ENCODE measurements around the gene SPAAR. TPM values are rescaled to one million over a fixed set of nuclear protein-coding genes. Genes with fewer than 3 reads are reported as not detected.
A peak's percentile ranks its signal among the peaks of the same experiment; 100 is the strongest.

Gene SPAAR, protein sequence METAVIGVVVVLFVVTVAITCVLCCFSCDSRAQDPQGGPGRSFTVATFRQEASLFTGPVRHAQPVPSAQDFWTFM
- not detected for total RNA-seq (2021; ENCODE audit: unreplicated experiment)
- polyA plus RNA-seq (2012; ENCODE audit: insufficient read length): not detected
- not detected for Bru-seq, nascent RNA
- percentile 17 among the genes with signal in this experiment for BruChase-seq, experiment 1, labeled RNA remaining after a 2-hour chase
- percentile 15 among the genes with signal in this experiment for BruChase-seq, experiment 2, labeled RNA remaining after a 6-hour chase
- long read RNA-seq, partial matches to known transcripts: 0 of 1 reads
- long read RNA-seq, other reads (novel, unspliced or antisense): 0 of 1 reads

DNA sequence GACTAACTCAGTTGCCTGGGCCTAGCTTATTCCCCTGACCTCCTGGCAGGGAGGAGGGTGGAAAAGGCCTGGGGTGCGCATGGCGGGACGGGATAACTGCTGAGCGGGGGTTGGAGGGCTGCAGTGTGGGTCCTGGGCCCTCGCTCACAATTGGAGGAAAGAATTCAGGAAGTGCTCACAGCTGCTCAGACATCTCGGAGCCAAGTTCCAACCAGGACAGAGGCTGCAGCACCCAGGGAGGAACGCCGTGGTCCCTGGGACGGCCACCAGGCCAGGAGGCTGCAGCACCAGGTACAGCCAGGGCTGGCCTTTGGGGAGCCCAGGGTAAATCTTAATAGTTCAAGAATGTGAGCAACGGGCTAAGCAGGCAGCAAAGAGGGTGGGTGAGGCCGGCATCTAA is at the start of gene SPAAR:
Gene SPAAR, plus strand, starts transcription at position 217 of the 400 bp plus-strand sequence. CDS start 974 bp downstream, outside the sequence.
- no peaks in the 10 kb centered on the region for H3K27me3 ChIP-seq (ENCODE audit: control insufficient read depth, insufficient read depth, low read length)
- H3K4me3 ChIP-seq (ENCODE audit: low read depth in 2 of 2, low read length in 2 of 2): no peak within 1 kb of the TSS
- intact Hi-C loops (cut with micrococcal nuclease; ENCODE audit: unreplicated experiment) (no loop called here), in situ Hi-C loops (cut with HindIII; ENCODE audit: low pct_unique_long_range_greater_than_20kb, low sequenced_read_pairs) (no loop called here)
- peaks cover 64% of the 10 kb centered on the region for H3K4me1 ChIP-seq (ENCODE audit: control insufficient read depth, insufficient read depth, low read length)
- H3K27ac ChIP-seq (ENCODE audit: low read length): peak within 1 kb of the TSS; percentile 78
- H3K36me3 ChIP-seq (ENCODE audit: control insufficient read depth, insufficient read depth, low read length): no peaks in the 10 kb centered on the region
- ATAC-seq (no peak), DNase-seq (ENCODE audit: low read depth, low spot score) (no peak)
- POLR2A ChIA-PET: no interaction called here
- no peaks in the 10 kb centered on the region for H3K9me3 ChIP-seq (ENCODE audit: control insufficient read depth, insufficient read depth, low read depth, low read length)
- CTCF ChIA-PET: interaction anchor here (1.0 kb wide), 1 partner anchor 114 kb away, joined by 3 read pairs; no protein-coding TSS in a partner anchor
- BruUV-seq (replicated peaks): no TSS peak
- TF ChIP-seq POLR2AphosphoS5 (IDR thresholded peaks at IDR 0.05; ENCODE audit: low read depth, low read length): no peak
- TF ChIP-seq, protein P1, sequence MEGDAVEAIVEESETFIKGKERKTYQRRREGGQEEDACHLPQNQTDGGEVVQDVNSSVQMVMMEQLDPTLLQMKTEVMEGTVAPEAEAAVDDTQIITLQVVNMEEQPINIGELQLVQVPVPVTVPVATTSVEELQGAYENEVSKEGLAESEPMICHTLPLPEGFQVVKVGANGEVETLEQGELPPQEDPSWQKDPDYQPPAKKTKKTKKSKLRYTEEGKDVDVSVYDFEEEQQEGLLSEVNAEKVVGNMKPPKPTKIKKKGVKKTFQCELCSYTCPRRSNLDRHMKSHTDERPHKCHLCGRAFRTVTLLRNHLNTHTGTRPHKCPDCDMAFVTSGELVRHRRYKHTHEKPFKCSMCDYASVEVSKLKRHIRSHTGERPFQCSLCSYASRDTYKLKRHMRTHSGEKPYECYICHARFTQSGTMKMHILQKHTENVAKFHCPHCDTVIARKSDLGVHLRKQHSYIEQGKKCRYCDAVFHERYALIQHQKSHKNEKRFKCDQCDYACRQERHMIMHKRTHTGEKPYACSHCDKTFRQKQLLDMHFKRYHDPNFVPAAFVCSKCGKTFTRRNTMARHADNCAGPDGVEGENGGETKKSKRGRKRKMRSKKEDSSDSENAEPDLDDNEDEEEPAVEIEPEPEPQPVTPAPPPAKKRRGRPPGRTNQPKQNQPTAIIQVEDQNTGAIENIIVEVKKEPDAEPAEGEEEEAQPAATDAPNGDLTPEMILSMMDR (IDR thresholded peaks at IDR 0.05): no peak
- TF ChIP-seq, protein P2, sequence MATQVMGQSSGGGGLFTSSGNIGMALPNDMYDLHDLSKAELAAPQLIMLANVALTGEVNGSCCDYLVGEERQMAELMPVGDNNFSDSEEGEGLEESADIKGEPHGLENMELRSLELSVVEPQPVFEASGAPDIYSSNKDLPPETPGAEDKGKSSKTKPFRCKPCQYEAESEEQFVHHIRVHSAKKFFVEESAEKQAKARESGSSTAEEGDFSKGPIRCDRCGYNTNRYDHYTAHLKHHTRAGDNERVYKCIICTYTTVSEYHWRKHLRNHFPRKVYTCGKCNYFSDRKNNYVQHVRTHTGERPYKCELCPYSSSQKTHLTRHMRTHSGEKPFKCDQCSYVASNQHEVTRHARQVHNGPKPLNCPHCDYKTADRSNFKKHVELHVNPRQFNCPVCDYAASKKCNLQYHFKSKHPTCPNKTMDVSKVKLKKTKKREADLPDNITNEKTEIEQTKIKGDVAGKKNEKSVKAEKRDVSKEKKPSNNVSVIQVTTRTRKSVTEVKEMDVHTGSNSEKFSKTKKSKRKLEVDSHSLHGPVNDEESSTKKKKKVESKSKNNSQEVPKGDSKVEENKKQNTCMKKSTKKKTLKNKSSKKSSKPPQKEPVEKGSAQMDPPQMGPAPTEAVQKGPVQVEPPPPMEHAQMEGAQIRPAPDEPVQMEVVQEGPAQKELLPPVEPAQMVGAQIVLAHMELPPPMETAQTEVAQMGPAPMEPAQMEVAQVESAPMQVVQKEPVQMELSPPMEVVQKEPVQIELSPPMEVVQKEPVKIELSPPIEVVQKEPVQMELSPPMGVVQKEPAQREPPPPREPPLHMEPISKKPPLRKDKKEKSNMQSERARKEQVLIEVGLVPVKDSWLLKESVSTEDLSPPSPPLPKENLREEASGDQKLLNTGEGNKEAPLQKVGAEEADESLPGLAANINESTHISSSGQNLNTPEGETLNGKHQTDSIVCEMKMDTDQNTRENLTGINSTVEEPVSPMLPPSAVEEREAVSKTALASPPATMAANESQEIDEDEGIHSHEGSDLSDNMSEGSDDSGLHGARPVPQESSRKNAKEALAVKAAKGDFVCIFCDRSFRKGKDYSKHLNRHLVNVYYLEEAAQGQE (IDR thresholded peaks at IDR 0.05; ENCODE audit: insufficient read depth in 1 of 2, low read depth in 2 of 2, low read length in 1 of 2): no peak
- TF ChIP-seq TCF7L2 (IDR thresholded peaks at IDR 0.05; ENCODE audit: low read depth, low read length): no peak
- TF ChIP-seq SIN3A (IDR thresholded peaks at IDR 0.05; ENCODE audit: borderline replicate concordance, insufficient read depth, low read depth, low read length): no peak

- POLR2A ChIA-PET: no interaction called here
- Histone ChIP-seq H3K4me3 (ENCODE audit: low read depth in 2 of 2, low read length in 2 of 2) (no peak overlapping the region), H3K36me3 (ENCODE audit: control insufficient read depth, insufficient read depth, low read length) (no peaks in the 10 kb centered on the region), H3K9me3 (ENCODE audit: control insufficient read depth, insufficient read depth, low read depth, low read length) (no peaks in the 10 kb centered on the region), H3K4me1 (ENCODE audit: control insufficient read depth, insufficient read depth, low read length) (no peaks in the 10 kb centered on the region), H3K27ac (ENCODE audit: low read length) (no peak overlapping the region), H3K27me3 (ENCODE audit: control insufficient read depth, insufficient read depth, low read length) (0 out of 2 replicates have a peak, but pooled peaks cover 4% of the 10 kb centered on the region)
- TF ChIP-seq SIN3A (IDR thresholded peaks at IDR 0.05; ENCODE audit: borderline replicate concordance, insufficient read depth, low read depth, low read length): no peak
- TF ChIP-seq POLR2AphosphoS5 (IDR thresholded peaks at IDR 0.05; ENCODE audit: low read depth, low read length): no peak
- TF ChIP-seq, protein P2 (IDR thresholded peaks at IDR 0.05; ENCODE audit: insufficient read depth in 1 of 2, low read depth in 2 of 2, low read length in 1 of 2): no peak
- no peak for TF ChIP-seq TCF7L2 (IDR thresholded peaks at IDR 0.05; ENCODE audit: low read depth, low read length)
- TF ChIP-seq, protein P1 (IDR thresholded peaks at IDR 0.05): no peak
- intact Hi-C loops (cut with micrococcal nuclease; ENCODE audit: unreplicated experiment) (no loop called here), in situ Hi-C loops (cut with HindIII; ENCODE audit: low pct_unique_long_range_greater_than_20kb, low sequenced_read_pairs) (no loop called here)
- ATAC-seq (no peak), DNase-seq (ENCODE audit: low read depth, low spot score) (no peak)
- CTCF ChIA-PET: no interaction called here
- BruUV-seq (replicated peaks): no TSS peak
Measured at GRCh38 chr9:35859990-35860339, 49.3 kb upstream of the SPAAR start.

All from Panc1 (cell line).